ENCODE measurements around the gene CHRNE.

GRCh38 chr17:4936436-4936835 is 33.5 kb upstream of the CHRNE start:
- TF ChIP-seq CTCF (conservative IDR thresholded peaks at IDR 0.05 in 1 of 2, IDR thresholded peaks at IDR 0.05 in 1 of 2; ENCODE audit: low read depth in 1 of 2, low read length in 2 of 2) (no peak), EZH2 (IDR thresholded peaks at IDR 0.05; ENCODE audit: low read length, missing control alignments) (no peak)

All from fibroblast of lung (primary cell).